Activated CD4-positive, alpha-beta memory T cell treated with anti-CD3 and anti-CD28 coated beads, Interleukin-2, amount 10 ng/mL, durations not matched to agents 7 days and 5 days (primary cell): ENCODE data around the gene ING3. TPM values are rescaled to one million over a fixed set of nuclear protein-coding genes. Genes with fewer than 3 reads are reported as not detected.

Experiments
- CTCF ChIA-PET: fragments of 350-600 bp; sonication (Branson Sonifier 250); formaldehyde crosslinking; loops from one replicate; lab custom pipeline; 2021; ENCODE audit warnings: antibody characterized with exemption, inconsistent platforms; lab: Charles Lee
- POLR2A ChIA-PET: fragments of 350-600 bp; sonication (Branson Sonifier 250); formaldehyde crosslinking; loops from one replicate; lab custom pipeline; 2021; ENCODE audit warnings: antibody characterized with exemption; lab: Charles Lee
- DNase-seq: peaks from one replicate; pipeline ENCODE4 v3.0.0-alpha.2; 2020
- H3K27ac Mint-ChIP-seq: one replicate; pipeline ENCODE4 v1.8.0; 2021; ENCODE audit warnings: mild to moderate bottlenecking, mixed read lengths
- H3K27me3 Mint-ChIP-seq: one replicate; pipeline ENCODE4 v1.8.0; 2021; ENCODE audit warnings: mixed read lengths
- H3K36me3 Mint-ChIP-seq: one replicate; pipeline ENCODE4 v1.8.0; 2021; ENCODE audit warnings: low read depth, mixed read lengths
- H3K4me1 Mint-ChIP-seq: one replicate; pipeline ENCODE4 v1.8.0; 2021; ENCODE audit warnings: mixed read lengths
- H3K4me3 Mint-ChIP-seq: one replicate; pipeline ENCODE4 v1.8.0; 2021; ENCODE audit warnings: mild to moderate bottlenecking, mixed read lengths
- H3K9me3 Mint-ChIP-seq: one replicate; pipeline ENCODE4 v1.8.0; 2021; ENCODE audit warnings: mixed read lengths
- total RNA-seq, 2 experiments: library from RNA; stranded (reverse); gene quantifications; one replicate each; pipeline ENCODE4 v1.2.3, GENCODE V29; 2021

ING3 gene
- 10 to 100 TPM; 22.2 to 26.5 TPM for total RNA-seq

- POLR2A ChIA-PET: interaction anchor here (0.6 to 2.1 kb wide), 18 partner anchors 8 to 595 kb away, joined by 3 to 11 read pairs (median 4); no protein-coding TSS in a partner anchor
- Mint-ChIP-seq H3K27ac (peak within 1 kb of the TSS; percentile 96), H3K27me3 (peaks cover 5% of the 10 kb centered on the region)
Observed at GRCh38 chr7:120950539-120951308, at the start of gene ING3. Gene ING3 (plus strand): TSS chr7:120950777. CDS start chr7:120950897, 120 bp downstream.

GRCh38 chr7:120915314-120916105 lies 35.1 kb upstream of the ING3 start:
- H3K27me3 Mint-ChIP-seq: peaks cover 11% of the 10 kb centered on the region
- ChIA-PET POLR2A (no interaction called here), CTCF (no interaction called here)
- no peak overlapping the region for H3K4me3 Mint-ChIP-seq
- H3K36me3 Mint-ChIP-seq: no peaks in the 10 kb centered on the region
- no peaks in the 10 kb centered on the region for H3K9me3 Mint-ChIP-seq
- H3K27ac Mint-ChIP-seq: no peak overlapping the region
- no peak for DNase-seq
- H3K4me1 Mint-ChIP-seq: no peaks in the 10 kb centered on the region

More at GRCh38 chr7:120950539-120951308, at the start of gene ING3:
- H3K9me3 Mint-ChIP-seq: no peaks in the 10 kb centered on the region
- peak within 1 kb of the TSS; percentile 97 for H3K4me3 Mint-ChIP-seq
- DNase-seq: peak; percentile 98
- peaks cover 25% of the 10 kb centered on the region for H3K36me3 Mint-ChIP-seq
- H3K4me1 Mint-ChIP-seq: peaks cover 34% of the 10 kb centered on the region
- CTCF ChIA-PET: interaction anchor here (0.8 to 2.0 kb wide), 6 partner anchors 10 to 159 kb away, joined by 3 to 12 read pairs (median 4); partner anchors contain the start of gene CPED1

- no peak overlapping the region for H3K27ac Mint-ChIP-seq
- no peaks in the 10 kb centered on the region for H3K4me1 Mint-ChIP-seq
- H3K9me3 Mint-ChIP-seq: no peaks in the 10 kb centered on the region
- H3K27me3 Mint-ChIP-seq: peaks cover 11% of the 10 kb centered on the region
- no peaks in the 10 kb centered on the region for H3K36me3 Mint-ChIP-seq
- CTCF ChIA-PET: no interaction called here
- no peak overlapping the region for H3K4me3 Mint-ChIP-seq
- POLR2A ChIA-PET: no interaction called here
- no peak for DNase-seq
Observed at GRCh38 chr7:120916121-120916520, 34.5 kb upstream of the ING3 start.

GRCh38 chr7:120916538-120916937 lies 34.0 kb upstream of the ING3 start:
- POLR2A ChIA-PET: no interaction called here

GRCh38 chr7:120919466-120919865 lies 31.1 kb upstream of the ING3 start:
- Mint-ChIP-seq H3K27ac (no peak overlapping the region), H3K4me3 (no peak overlapping the region), H3K36me3 (no peaks in the 10 kb centered on the region), H3K27me3 (peaks cover 7% of the 10 kb centered on the region), H3K4me1 (no peaks in the 10 kb centered on the region), H3K9me3 (no peaks in the 10 kb centered on the region)
- ChIA-PET POLR2A (no interaction called here), CTCF (no interaction called here)
- no peak for DNase-seq

More at GRCh38 chr7:120916538-120916937, 34.0 kb upstream of the ING3 start:
- no peak overlapping the region for H3K27ac Mint-ChIP-seq
- H3K4me3 Mint-ChIP-seq: no peak overlapping the region
- no peaks in the 10 kb centered on the region for H3K9me3 Mint-ChIP-seq
- H3K4me1 Mint-ChIP-seq: no peaks in the 10 kb centered on the region
- no peaks in the 10 kb centered on the region for H3K36me3 Mint-ChIP-seq
- CTCF ChIA-PET: no interaction called here
- H3K27me3 Mint-ChIP-seq: peaks cover 11% of the 10 kb centered on the region
- DNase-seq: no peak

GRCh38 chr7:120920034-120920433 lies 30.5 kb upstream of the ING3 start:
- Mint-ChIP-seq H3K4me1 (no peaks in the 10 kb centered on the region), H3K27me3 (peaks cover 9% of the 10 kb centered on the region), H3K4me3 (no peak overlapping the region), H3K27ac (no peak overlapping the region), H3K9me3 (no peaks in the 10 kb centered on the region), H3K36me3 (no peaks in the 10 kb centered on the region)
- no peak for DNase-seq
- CTCF ChIA-PET: no interaction called here
- POLR2A ChIA-PET: no interaction called here

- Mint-ChIP-seq H3K4me3 (no peak overlapping the region), H3K36me3 (no peaks in the 10 kb centered on the region), H3K27ac (no peak overlapping the region), H3K27me3 (peaks cover 13% of the 10 kb centered on the region), H3K4me1 (no peaks in the 10 kb centered on the region), H3K9me3 (no peaks in the 10 kb centered on the region)
- POLR2A ChIA-PET: no interaction called here
- CTCF ChIA-PET: no interaction called here
- no peak for DNase-seq
Observed at GRCh38 chr7:120920591-120921274, 29.8 kb upstream of the ING3 start.

GRCh38 chr7:120924837-120925236 lies 25.7 kb upstream of the ING3 start:
- peaks cover 8% of the 10 kb centered on the region for H3K27me3 Mint-ChIP-seq
- H3K4me1 Mint-ChIP-seq: no peaks in the 10 kb centered on the region
- H3K4me3 Mint-ChIP-seq: no peak overlapping the region
- no peak for DNase-seq
- H3K27ac Mint-ChIP-seq: no peak overlapping the region
- ChIA-PET POLR2A (no interaction called here), CTCF (no interaction called here)
- no peaks in the 10 kb centered on the region for H3K9me3 Mint-ChIP-seq
- no peaks in the 10 kb centered on the region for H3K36me3 Mint-ChIP-seq

GRCh38 chr7:120925392-120925791 lies 25.2 kb upstream of the ING3 start:
- Mint-ChIP-seq H3K27ac (no peak overlapping the region), H3K27me3 (peaks cover 8% of the 10 kb centered on the region), H3K36me3 (no peaks in the 10 kb centered on the region), H3K9me3 (no peaks in the 10 kb centered on the region), H3K4me1 (no peaks in the 10 kb centered on the region), H3K4me3 (no peak overlapping the region)
- DNase-seq: no peak
- CTCF ChIA-PET: no interaction called here
- POLR2A ChIA-PET: no interaction called here

- no peak overlapping the region for H3K27ac Mint-ChIP-seq
- POLR2A ChIA-PET: no interaction called here
- CTCF ChIA-PET: no interaction called here
Observed at GRCh38 chr7:120926943-120927346, 23.6 kb upstream of the ING3 start.

GRCh38 chr7:120927454-120928103 lies 23.0 kb upstream of the ING3 start:
- H3K4me3 Mint-ChIP-seq: no peak overlapping the region
- H3K9me3 Mint-ChIP-seq: no peaks in the 10 kb centered on the region
- ChIA-PET CTCF (no interaction called here), POLR2A (no interaction called here)
- no peaks in the 10 kb centered on the region for H3K36me3 Mint-ChIP-seq
- H3K27ac Mint-ChIP-seq: no peak overlapping the region
- H3K27me3 Mint-ChIP-seq: peaks cover 14% of the 10 kb centered on the region
- peaks cover 5% of the 10 kb centered on the region for H3K4me1 Mint-ChIP-seq
- no peak for DNase-seq

More at GRCh38 chr7:120926943-120927346, 23.6 kb upstream of the ING3 start:
- no peaks in the 10 kb centered on the region for H3K36me3 Mint-ChIP-seq
- H3K4me1 Mint-ChIP-seq: peaks cover 5% of the 10 kb centered on the region
- no peak overlapping the region for H3K4me3 Mint-ChIP-seq
- DNase-seq: no peak
- H3K9me3 Mint-ChIP-seq: no peaks in the 10 kb centered on the region
- H3K27me3 Mint-ChIP-seq: peaks cover 11% of the 10 kb centered on the region

GRCh38 chr7:120931243-120931642 lies 19.3 kb upstream of the ING3 start:
- no peak overlapping the region for H3K4me3 Mint-ChIP-seq
- H3K9me3 Mint-ChIP-seq: no peaks in the 10 kb centered on the region
- peaks cover 9% of the 10 kb centered on the region for H3K27me3 Mint-ChIP-seq
- peaks cover 5% of the 10 kb centered on the region for H3K4me1 Mint-ChIP-seq
- CTCF ChIA-PET: interaction anchor here (0.7 kb wide), 1 partner anchor 139 kb away, joined by 3 read pairs; no protein-coding TSS in a partner anchor
- POLR2A ChIA-PET: no interaction called here
- DNase-seq: no peak
- no peaks in the 10 kb centered on the region for H3K36me3 Mint-ChIP-seq
- H3K27ac Mint-ChIP-seq: no peak overlapping the region
